Astrocyte of the spinal cord (primary cell): ENCODE results near the gene TMPRSS2.
A peak's percentile ranks its signal among the peaks of the same experiment; 100 is the strongest.

Experiments used
- DNase-seq: peaks from one replicate; pipeline ENCODE4 v3.0.0; 2011; ENCODE audit warnings: low read depth, low spot score
- H3K4me3 ChIP-seq: 2 replicates; pipeline ENCODE4 v1.5.1; 2011; ENCODE audit warnings: low read depth, mild to moderate bottlenecking, low read length, moderate library complexity
- in situ Hi-C: cut with HindIII; loops from 2 replicates; pipeline ENCODE4 v1.10.0; 2017; ENCODE audit warnings: low sequenced_read_pairs
- TF ChIP-seq, protein P1 (sequence below): IDR thresholded peaks from 2 replicates; pipeline ENCODE4 v1.5.1; 2012; ENCODE audit warnings: low read depth, mild to moderate bottlenecking, low read length, inconsistent platforms

TMPRSS2 gene

DNA sequence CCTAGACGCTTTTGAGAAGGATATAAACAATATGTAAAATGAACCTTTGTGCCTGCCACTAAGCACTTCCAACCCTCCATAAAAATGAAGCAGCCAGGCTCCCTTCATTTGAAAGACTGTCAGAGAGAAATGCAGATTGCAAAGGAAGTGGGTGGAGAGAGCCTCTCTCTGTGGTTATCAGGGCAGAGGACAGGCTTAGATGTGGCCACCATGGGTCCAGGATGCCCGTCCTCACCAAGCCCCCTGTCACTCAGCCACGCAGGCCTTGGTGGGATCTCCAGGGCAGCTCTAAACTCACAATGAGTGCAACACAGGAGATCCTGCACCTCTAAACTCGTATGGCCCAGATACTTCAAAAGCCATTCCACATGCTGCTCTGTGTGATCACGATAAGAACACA lies 37.9 kb downstream of the TMPRSS2 start:
- H3K4me3 ChIP-seq: no peak overlapping the region
- in situ Hi-C loops: no loop called here
- TF ChIP-seq, protein P1, sequence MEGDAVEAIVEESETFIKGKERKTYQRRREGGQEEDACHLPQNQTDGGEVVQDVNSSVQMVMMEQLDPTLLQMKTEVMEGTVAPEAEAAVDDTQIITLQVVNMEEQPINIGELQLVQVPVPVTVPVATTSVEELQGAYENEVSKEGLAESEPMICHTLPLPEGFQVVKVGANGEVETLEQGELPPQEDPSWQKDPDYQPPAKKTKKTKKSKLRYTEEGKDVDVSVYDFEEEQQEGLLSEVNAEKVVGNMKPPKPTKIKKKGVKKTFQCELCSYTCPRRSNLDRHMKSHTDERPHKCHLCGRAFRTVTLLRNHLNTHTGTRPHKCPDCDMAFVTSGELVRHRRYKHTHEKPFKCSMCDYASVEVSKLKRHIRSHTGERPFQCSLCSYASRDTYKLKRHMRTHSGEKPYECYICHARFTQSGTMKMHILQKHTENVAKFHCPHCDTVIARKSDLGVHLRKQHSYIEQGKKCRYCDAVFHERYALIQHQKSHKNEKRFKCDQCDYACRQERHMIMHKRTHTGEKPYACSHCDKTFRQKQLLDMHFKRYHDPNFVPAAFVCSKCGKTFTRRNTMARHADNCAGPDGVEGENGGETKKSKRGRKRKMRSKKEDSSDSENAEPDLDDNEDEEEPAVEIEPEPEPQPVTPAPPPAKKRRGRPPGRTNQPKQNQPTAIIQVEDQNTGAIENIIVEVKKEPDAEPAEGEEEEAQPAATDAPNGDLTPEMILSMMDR: no peak
- no peak for DNase-seq

DNA sequence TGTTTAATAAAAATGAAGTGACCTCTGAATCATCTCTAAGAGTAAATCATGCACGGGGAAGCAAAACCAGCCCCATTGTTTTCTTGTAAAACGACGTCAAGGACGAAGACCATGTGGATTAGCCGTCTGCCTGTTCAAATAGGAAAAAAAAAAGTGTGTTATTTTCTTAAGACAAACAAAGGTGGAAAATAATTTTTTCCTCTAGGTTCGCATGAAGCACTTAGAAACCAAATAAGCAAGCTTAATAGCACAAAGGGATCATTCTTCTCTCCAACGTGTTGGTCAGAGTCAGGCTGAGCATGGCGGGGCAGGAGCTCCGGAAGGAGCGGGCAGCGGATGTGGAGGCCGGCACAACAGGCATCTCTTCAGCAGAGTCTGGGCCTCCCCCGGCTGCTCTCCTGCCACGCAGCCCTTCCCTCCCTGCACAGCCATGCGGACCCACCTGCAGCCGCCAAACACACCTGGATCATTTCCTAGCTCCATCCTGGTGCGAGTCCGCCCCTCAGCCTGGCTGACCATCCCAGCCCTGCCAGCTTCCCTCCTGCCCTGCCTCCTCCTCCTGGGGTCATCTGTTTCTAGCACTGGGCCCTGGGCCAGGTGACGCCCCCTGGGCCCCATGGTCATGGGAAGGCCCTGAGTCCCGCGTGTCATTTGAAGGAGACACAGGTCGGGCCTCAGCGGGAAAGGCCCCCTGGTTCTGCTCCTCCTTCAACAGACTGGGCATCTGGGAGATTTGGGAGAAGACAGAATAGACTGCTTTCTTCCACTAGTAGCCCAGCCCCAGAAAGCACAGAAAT lies 41.7 kb downstream of the TMPRSS2 start:
- TF ChIP-seq, protein P1: no peak
- in situ Hi-C loops: no loop called here
- H3K4me3 ChIP-seq: no peak overlapping the region
- no peak for DNase-seq

DNA sequence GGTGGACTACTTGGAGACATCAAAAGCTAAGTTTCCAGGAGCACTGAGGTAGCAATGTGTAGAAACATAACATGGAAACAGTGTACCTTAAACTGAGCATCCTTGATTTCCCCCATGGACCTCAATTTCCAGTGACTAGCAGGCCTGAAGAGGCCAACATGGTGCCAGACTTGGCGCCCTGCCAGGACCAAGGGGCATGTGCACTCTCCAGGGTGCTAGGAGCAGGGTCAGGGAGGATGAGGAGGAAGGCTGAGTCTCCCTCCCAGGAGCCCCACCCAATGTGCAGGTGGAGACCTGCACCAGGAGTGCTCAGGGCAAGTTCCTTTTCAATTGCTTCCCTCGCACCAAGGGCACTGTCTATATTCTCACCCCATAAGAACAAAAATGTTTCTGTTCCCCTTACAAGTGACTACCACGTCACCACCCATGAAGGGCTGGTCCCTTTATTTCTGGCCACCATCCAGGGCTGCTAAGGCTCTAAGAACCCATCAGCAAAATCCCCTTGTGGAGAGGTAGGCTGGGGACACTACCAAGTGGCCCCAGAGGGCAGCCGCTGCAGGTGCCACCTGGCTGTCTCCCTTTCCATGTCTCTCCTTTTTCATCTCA lies 42.7 kb downstream of the TMPRSS2 start:
- TF ChIP-seq, protein P1: no peak
- H3K4me3 ChIP-seq: no peak overlapping the region
- in situ Hi-C loops: no loop called here
- no peak for DNase-seq

DNA sequence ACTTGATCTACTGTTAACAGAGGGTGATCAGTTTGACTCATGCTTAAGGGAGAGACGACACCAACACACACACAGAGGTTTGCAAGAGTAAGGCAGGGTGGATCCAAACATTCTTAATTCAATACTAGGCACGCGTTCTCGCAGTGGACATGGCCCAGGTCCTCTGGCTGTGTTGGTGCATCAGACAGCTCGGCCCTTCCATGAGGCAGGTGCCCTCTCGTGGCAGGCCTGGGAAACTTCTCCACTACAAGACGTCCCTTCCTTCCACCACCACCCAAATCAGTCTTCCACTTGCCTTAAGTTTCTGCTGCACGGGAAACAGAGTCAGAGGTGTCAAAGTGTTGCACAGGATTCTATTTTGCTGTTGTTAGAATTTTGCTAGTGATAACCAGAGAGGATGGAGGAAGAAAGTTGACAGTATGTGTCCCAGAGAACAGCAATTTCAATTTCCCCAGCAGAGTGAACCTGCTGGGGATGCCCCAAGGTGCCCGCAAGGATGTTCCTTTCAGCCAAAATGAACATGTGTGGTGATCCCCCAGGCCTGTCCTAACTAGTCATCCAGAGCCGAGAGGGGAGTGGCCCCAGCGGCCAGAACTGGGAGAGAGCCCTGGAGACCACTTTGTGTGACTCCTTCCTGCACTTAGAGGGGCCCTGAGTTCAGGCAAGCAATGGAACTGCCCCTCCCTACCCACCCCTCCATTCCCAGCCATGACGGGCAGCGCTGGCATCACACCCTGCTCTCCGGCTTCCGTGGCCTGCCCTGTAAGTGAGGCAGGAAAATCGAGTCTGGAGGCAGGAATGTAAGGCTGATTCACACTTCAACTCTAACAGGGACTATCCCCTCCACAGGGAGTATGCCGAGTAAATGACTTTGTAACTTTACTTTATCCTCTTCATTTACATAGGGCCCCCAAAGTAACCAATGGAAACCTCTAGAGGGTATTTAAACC lies 47.1 kb downstream of the TMPRSS2 start:
- in situ Hi-C loops: no loop called here
- no peak overlapping the region for H3K4me3 ChIP-seq
- TF ChIP-seq, protein P1: peak; percentile 90
- DNase-seq: peak; percentile 67

DNA sequence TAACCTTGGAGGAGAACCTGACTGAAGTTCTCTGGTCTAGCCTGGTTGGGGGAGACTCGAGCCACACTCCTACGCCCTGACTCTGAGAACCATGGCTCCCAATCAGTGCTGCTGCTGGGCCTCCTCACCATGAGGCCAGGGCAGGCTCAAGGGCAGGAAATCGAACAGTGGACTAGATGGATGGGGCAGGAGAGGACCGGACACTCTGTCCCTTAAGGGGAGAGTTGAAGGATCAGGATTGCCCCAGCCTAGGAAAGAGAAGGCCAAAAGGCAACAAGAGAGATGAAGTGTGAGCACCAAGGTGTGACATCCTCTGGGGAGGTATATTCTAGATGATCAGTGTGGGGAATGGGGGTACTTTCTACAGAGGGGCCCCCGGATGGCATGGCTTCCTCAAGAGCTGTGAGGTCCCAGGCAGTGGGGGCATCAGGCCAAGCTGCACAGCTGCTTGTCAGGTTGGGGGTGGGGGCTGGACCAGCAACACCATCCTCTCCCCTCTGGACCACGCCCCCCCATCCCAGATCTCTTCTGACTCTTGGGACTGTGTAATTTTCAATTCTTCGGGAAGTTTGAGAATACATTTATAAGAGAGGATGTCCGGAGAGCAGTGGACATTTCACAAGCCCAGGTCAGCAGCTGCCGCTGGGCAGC lies 47.9 kb downstream of the TMPRSS2 start:
- no peak overlapping the region for H3K4me3 ChIP-seq
- TF ChIP-seq, protein P1: no peak
- in situ Hi-C loops: no loop called here
- DNase-seq: no peak

DNA sequence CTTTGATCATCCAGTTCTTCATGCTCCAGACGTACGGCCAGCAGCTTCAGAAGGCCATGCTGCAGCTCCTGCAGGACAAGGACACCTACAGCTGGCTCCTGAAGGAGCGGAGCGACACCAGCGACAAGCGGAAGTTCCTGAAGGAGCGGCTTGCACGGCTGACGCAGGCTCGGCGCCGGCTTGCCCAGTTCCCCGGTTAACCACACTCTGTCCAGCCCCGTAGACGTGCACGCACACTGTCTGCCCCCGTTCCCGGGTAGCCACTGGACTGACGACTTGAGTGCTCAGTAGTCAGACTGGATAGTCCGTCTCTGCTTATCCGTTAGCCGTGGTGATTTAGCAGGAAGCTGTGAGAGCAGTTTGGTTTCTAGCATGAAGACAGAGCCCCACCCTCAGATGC lies 49.4 kb downstream of the TMPRSS2 start:
- H3K4me3 ChIP-seq: no peak overlapping the region
- no peak for DNase-seq
- TF ChIP-seq, protein P1: no peak
- in situ Hi-C loops: no loop called here
